ENCODE data around the gene TMEM87A.

The TMEM87A gene

GRCh38 chr15:42182961-42183360 lies 90.3 kb downstream of the TMEM87A start:
- H3K27me3 ChIP-seq (ENCODE audit: insufficient read depth, poor library complexity, severe bottlenecking) = no peaks in the 10 kb centered on the region
- DNase-seq (ENCODE audit: low read depth in 1 of 2, low spot score in 1 of 2) = peak; percentile 64 to 72
- H3K4me3 ChIP-seq (replicated peaks; ENCODE audit: insufficient read depth, low read length) = no peak overlapping the region
- H3K27ac ChIP-seq (replicated peaks) = no peak overlapping the region
- TF ChIP-seq, protein P1, sequence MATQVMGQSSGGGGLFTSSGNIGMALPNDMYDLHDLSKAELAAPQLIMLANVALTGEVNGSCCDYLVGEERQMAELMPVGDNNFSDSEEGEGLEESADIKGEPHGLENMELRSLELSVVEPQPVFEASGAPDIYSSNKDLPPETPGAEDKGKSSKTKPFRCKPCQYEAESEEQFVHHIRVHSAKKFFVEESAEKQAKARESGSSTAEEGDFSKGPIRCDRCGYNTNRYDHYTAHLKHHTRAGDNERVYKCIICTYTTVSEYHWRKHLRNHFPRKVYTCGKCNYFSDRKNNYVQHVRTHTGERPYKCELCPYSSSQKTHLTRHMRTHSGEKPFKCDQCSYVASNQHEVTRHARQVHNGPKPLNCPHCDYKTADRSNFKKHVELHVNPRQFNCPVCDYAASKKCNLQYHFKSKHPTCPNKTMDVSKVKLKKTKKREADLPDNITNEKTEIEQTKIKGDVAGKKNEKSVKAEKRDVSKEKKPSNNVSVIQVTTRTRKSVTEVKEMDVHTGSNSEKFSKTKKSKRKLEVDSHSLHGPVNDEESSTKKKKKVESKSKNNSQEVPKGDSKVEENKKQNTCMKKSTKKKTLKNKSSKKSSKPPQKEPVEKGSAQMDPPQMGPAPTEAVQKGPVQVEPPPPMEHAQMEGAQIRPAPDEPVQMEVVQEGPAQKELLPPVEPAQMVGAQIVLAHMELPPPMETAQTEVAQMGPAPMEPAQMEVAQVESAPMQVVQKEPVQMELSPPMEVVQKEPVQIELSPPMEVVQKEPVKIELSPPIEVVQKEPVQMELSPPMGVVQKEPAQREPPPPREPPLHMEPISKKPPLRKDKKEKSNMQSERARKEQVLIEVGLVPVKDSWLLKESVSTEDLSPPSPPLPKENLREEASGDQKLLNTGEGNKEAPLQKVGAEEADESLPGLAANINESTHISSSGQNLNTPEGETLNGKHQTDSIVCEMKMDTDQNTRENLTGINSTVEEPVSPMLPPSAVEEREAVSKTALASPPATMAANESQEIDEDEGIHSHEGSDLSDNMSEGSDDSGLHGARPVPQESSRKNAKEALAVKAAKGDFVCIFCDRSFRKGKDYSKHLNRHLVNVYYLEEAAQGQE (IDR thresholded peaks at IDR 0.05; ENCODE audit: insufficient replicate concordance, low read depth) = no peak
- no peak for TF ChIP-seq GABPA (IDR thresholded peaks at IDR 0.05; ENCODE audit: low read depth)
- no peak for TF ChIP-seq POLR2AphosphoS5 (IDR thresholded peaks at IDR 0.05; ENCODE audit: low read depth)
- no peak for TF ChIP-seq SPI1 (IDR thresholded peaks at IDR 0.05; ENCODE audit: borderline replicate concordance, low read depth)
- no peak for TF ChIP-seq CTCF (IDR thresholded peaks at IDR 0.05; ENCODE audit: insufficient read depth, low read length)

GRCh38 chr15:42182328-42182886 lies 90.8 kb downstream of the TMEM87A start:
- Histone ChIP-seq H3K27me3 (ENCODE audit: insufficient read depth, poor library complexity, severe bottlenecking) (no peaks in the 10 kb centered on the region), H3K27ac (replicated peaks) (no peak overlapping the region), H3K4me3 (replicated peaks; ENCODE audit: insufficient read depth, low read length) (no peak overlapping the region)
- TF ChIP-seq CTCF (IDR thresholded peaks at IDR 0.05; ENCODE audit: insufficient read depth, low read length) (no peak), GABPA (IDR thresholded peaks at IDR 0.05; ENCODE audit: low read depth) (no peak), SPI1 (IDR thresholded peaks at IDR 0.05; ENCODE audit: borderline replicate concordance, low read depth) (no peak), POLR2AphosphoS5 (IDR thresholded peaks at IDR 0.05; ENCODE audit: low read depth) (no peak)
- TF ChIP-seq, protein P1 (IDR thresholded peaks at IDR 0.05; ENCODE audit: insufficient replicate concordance, low read depth) = no peak
- peak in 1 of 2 experiments; percentile 43 for DNase-seq (ENCODE audit: low read depth in 1 of 2, low spot score in 1 of 2)

DNA sequence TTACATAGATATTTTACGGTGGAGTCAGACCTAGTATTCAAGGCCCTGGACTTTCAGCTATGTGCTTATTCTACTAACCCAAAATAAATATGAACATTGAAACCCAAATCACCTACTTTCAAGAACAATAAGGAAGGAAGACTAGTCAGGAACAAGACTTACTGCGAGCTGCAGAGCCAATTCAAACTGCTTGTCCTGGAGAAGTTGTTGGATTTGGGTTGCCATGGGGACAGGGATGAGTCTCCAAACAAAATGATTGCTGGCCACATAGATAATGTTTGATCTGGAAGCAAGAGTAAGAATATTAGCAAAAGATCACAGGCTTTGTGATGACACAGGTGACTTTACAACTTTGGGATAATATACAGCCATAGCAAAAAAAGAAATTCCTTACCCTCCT lies 95.2 kb downstream of the TMEM87A start:
- no peak overlapping the region for H3K27ac ChIP-seq (replicated peaks)
- TF ChIP-seq SPI1 (IDR thresholded peaks at IDR 0.05; ENCODE audit: borderline replicate concordance, low read depth) = no peak
- TF ChIP-seq POLR2AphosphoS5 (IDR thresholded peaks at IDR 0.05; ENCODE audit: low read depth) = no peak
- TF ChIP-seq, protein P1 (IDR thresholded peaks at IDR 0.05; ENCODE audit: insufficient replicate concordance, low read depth) = no peak
- no peak for TF ChIP-seq CTCF (IDR thresholded peaks at IDR 0.05; ENCODE audit: insufficient read depth, low read length)
- no peak for TF ChIP-seq GABPA (IDR thresholded peaks at IDR 0.05; ENCODE audit: low read depth)
- H3K4me3 ChIP-seq (replicated peaks; ENCODE audit: insufficient read depth, low read length) = no peak overlapping the region
- DNase-seq (ENCODE audit: low read depth in 1 of 2, low spot score in 1 of 2) = no peak
- no peaks in the 10 kb centered on the region for H3K27me3 ChIP-seq (ENCODE audit: insufficient read depth, poor library complexity, severe bottlenecking)

Data from HL-60 (cell line).